ENCODE results near the gene COG3.

COG3 gene

DNA sequence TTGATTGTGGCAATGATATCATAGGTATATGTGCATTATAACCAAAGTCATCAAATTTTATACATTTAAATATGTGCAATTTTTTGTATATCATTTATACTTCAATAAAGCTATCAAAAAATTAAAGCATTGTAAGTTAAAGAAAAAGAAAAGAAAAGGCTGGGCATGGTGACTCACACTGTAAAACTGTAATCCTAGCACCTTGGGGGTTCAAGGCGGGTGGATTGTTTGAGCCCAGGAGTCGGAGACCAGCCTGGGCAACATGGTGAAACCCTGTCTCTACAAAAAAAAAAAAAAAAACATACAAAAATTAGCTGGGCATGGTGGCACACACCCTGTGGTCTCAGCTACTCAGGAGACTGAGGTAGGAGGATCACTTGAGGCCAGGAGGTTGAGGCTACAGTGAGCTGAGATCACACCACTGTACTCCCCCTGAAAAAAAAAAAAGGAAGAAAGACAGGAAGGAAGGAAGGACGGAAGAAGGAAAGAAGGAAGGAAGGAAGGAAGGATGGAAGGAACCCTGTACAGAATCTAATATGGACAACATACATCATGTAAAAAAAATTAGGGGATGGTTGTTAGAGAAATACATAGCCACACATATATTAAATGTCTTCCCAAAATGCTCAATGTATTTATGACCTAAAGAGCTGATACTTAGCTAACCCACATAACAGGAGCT, 24.8 kb upstream of the COG3 start:
- TF ChIP-seq, protein P1, sequence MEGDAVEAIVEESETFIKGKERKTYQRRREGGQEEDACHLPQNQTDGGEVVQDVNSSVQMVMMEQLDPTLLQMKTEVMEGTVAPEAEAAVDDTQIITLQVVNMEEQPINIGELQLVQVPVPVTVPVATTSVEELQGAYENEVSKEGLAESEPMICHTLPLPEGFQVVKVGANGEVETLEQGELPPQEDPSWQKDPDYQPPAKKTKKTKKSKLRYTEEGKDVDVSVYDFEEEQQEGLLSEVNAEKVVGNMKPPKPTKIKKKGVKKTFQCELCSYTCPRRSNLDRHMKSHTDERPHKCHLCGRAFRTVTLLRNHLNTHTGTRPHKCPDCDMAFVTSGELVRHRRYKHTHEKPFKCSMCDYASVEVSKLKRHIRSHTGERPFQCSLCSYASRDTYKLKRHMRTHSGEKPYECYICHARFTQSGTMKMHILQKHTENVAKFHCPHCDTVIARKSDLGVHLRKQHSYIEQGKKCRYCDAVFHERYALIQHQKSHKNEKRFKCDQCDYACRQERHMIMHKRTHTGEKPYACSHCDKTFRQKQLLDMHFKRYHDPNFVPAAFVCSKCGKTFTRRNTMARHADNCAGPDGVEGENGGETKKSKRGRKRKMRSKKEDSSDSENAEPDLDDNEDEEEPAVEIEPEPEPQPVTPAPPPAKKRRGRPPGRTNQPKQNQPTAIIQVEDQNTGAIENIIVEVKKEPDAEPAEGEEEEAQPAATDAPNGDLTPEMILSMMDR (IDR thresholded peaks at IDR 0.05; ENCODE audit: extremely low read depth, missing control alignments), result no peak
- no peak for DNase-seq (ENCODE audit: low spot score)

DNA sequence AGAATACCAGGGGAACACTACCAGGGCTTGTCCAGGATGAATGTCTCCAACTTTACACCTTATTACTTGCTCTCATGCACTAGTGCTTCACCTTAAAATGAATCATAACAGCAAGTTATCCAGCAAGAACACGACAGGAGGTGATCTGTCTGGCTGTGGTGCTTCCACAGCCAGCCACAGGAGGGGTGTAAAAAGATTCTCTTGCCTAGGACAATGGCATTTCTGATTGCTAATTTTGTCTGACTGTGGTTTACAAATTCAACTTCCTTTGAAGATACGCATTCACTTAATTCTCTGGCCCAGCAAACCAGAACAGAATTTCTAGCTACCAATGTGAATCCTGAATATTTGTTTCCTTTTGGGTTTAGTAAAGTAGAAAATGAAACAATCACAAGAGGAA, 23.1 kb upstream of the COG3 start:
- peak; percentile 30 for DNase-seq (ENCODE audit: low spot score)
- TF ChIP-seq, protein P1 (IDR thresholded peaks at IDR 0.05; ENCODE audit: extremely low read depth, missing control alignments), result no peak

DNA sequence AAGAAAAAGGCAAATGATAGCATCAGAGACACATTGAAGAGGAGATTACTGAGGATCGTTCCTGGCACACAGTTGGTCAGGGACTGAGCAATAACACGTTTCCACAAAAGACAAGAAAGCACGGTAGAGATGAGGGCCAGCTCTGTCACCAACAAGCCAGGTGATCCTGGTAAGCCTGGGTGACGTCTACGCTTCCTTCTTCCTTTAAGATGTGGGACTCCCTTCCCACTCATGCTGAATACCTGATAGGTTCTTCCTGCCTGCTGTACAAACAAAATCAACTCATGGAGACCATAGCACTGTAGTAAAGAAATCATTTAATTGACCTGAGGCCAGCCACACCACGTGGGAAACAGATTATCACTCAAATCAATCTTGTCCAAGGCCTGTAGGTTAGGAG, 19.7 kb upstream of the COG3 start:
- TF ChIP-seq, protein P1 (IDR thresholded peaks at IDR 0.05; ENCODE audit: extremely low read depth, missing control alignments), result no peak
- no peak for DNase-seq (ENCODE audit: low spot score)

DNA sequence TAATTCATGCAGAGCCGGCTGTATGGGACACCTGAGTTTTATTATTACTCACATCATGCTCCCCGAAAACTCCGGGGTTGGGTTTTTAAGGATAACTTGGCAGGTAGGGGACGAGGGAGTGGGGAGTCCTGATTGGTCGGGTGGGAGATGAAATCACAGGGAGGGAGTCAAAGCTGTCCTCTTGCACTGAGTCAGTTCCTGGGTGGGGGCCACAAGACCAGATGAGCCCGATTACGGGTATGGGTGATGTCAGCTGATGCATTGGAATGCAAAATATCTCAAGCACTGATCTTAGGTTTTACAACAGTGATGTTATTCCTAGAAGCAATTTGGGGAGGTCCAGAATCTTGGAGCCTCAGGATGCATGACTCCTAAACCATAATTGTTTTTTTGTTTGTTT, 18.6 kb upstream of the COG3 start:
- TF ChIP-seq, protein P1 (IDR thresholded peaks at IDR 0.05; ENCODE audit: extremely low read depth, missing control alignments), result no peak
- DNase-seq (ENCODE audit: low spot score), result no peak

DNA sequence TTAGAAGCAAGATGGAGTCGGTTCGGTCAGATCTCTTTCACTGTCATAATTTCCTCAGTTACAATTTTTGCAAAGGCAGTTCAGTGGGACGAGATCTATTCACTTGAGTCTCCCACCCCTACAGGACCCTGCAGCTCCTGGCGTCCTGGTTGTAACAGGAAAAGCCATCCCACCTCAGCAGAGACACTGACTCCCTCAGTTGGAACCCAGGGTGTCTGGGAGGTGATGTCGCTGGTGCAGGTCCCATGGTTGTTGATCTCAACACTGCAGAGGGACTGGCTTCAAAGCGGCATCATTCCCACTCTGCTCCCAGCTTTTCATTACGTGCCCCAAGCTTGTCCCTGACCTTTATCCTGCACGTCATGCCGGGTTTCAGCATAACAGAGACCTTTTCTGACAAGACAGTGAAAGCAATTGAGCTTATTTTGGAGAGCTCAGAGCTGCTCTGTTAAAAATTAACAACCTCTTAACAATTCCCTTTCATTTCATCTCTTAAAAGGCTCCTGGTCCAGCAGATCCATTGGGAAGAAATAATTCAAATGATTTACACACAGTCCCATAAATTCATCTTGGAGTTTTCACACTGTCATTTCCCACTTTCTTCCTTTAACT, 17.6 kb upstream of the COG3 start:
- no peak for DNase-seq (ENCODE audit: low spot score)
- TF ChIP-seq, protein P1 (IDR thresholded peaks at IDR 0.05; ENCODE audit: extremely low read depth, missing control alignments), result no peak

DNA sequence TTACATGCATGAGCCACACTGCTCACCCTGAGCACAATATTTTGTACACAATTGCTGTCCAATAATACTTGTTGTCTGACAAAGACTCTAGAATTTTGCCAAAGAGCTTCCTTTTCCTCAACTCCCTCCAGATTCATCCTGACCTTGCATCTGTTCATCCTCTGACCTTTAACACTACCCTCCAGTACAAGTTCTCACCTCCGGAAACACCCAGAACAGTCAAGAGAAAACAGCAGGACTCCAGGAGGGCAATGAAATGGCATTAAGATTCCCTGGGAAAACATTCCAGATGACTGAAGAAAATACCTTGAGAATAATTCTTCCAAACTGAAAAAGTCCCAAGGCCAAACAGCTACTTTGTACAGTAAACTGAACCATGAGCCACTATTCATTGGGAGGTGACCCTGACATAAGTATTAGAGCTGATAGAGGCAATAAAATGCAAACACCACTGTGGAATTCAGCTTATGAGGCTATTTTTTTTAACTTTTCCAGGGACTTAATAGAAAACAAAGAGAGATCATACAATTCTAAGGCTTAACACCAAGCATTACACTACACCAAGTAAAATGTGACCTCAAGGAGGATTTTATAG, 15.7 kb upstream of the COG3 start:
- TF ChIP-seq, protein P1 (IDR thresholded peaks at IDR 0.05; ENCODE audit: extremely low read depth, missing control alignments), result no peak
- no peak for DNase-seq (ENCODE audit: low spot score)

DNA sequence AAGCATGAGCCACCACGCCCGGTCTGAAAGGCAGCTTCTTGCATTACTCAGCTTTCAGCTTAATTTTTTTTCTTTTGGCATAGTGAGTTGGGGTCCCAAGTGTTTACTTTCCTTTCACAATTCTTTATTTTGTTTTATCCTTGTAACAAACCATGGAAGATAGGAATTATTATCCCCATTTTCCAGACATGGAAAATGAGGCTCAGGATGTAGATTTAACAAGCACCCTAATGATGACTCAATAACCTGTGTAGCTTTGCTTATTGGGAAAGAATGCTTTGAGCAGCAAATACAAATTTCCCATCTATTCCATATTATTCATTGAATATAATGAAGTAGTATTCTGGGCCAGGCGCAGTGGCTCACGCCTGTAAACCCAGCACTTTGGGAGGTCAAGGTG, 13.5 kb upstream of the COG3 start:
- no peak for DNase-seq (ENCODE audit: low spot score)
- TF ChIP-seq, protein P1 (IDR thresholded peaks at IDR 0.05; ENCODE audit: extremely low read depth, missing control alignments), result no peak

All from GM20000 (cell line).